Muscle layer of colon (tissue), 2 donors: ENCODE results near the gene NDFIP1.

Source experiments
- H3K27ac ChIP-seq: one replicate; pipeline ENCODE4 v1.7.0; 2013; ENCODE audit warnings: low read depth, mild to moderate bottlenecking, low read length, moderate library complexity
- H3K27me3 ChIP-seq, 2 donors: one replicate each; pipeline ENCODE4 v1.7.0; 2013; ENCODE audit warnings: low read length in 2 of 2, mild to moderate bottlenecking in 2 of 2; ENCODE audit not compliant: insufficient read depth in 2 of 2, control insufficient read depth in 1 of 2
- H3K36me3 ChIP-seq: one replicate; pipeline ENCODE4 v1.7.0; 2013; ENCODE audit warnings: mild to moderate bottlenecking, low read length; ENCODE audit not compliant: insufficient read depth
- H3K4me1 ChIP-seq: one replicate; pipeline ENCODE4 v1.7.0; 2013; ENCODE audit warnings: mild to moderate bottlenecking, low read length; ENCODE audit not compliant: insufficient read depth
- H3K4me3 ChIP-seq, 2 donors: one replicate each; pipeline ENCODE4 v1.7.0; 2013; ENCODE audit warnings: low read length in 2 of 2, low read depth in 1 of 2, mild to moderate bottlenecking in 1 of 2, moderate library complexity in 1 of 2
- H3K9ac ChIP-seq: one replicate; pipeline ENCODE4 v1.7.0; 2013; ENCODE audit warnings: low read length
- H3K9me3 ChIP-seq: one replicate; pipeline ENCODE4 v1.7.0; 2013; ENCODE audit warnings: mild to moderate bottlenecking, low read length
- donor health status: abdominal sarcoma.
- donor health status: Adenocarcinoma of cecum.

Gene NDFIP1

GRCh38 chr5:142095651-142096330 is 12.8 kb upstream of the NDFIP1 start:
- Histone ChIP-seq H3K9ac (no peak overlapping the region), H3K4me1 (no peaks in the 10 kb centered on the region), H3K27ac (no peak overlapping the region), H3K9me3 (no peaks in the 10 kb centered on the region), H3K36me3 (no peaks in the 10 kb centered on the region), H3K4me3 (no peak overlapping the region), H3K27me3 (no peaks in the 10 kb centered on the region)

GRCh38 chr5:142096382-142096781 is 12.2 kb upstream of the NDFIP1 start:
- Histone ChIP-seq H3K9ac (no peak overlapping the region), H3K36me3 (no peaks in the 10 kb centered on the region), H3K4me3 (no peak overlapping the region), H3K27me3 (no peaks in the 10 kb centered on the region), H3K4me1 (no peaks in the 10 kb centered on the region), H3K9me3 (no peaks in the 10 kb centered on the region), H3K27ac (no peak overlapping the region)

GRCh38 chr5:142097681-142098080 is 10.9 kb upstream of the NDFIP1 start:
- Histone ChIP-seq H3K27me3 (no peaks in the 10 kb centered on the region), H3K27ac (no peak overlapping the region), H3K4me3 (no peak overlapping the region), H3K9ac (no peak overlapping the region), H3K9me3 (no peaks in the 10 kb centered on the region), H3K36me3 (no peaks in the 10 kb centered on the region), H3K4me1 (no peaks in the 10 kb centered on the region)

GRCh38 chr5:142098275-142098674 is 10.3 kb upstream of the NDFIP1 start:
- Histone ChIP-seq H3K27me3 (no peaks in the 10 kb centered on the region), H3K4me3 (no peak overlapping the region), H3K36me3 (no peaks in the 10 kb centered on the region), H3K27ac (no peak overlapping the region), H3K9ac (no peak overlapping the region), H3K9me3 (no peaks in the 10 kb centered on the region), H3K4me1 (no peaks in the 10 kb centered on the region)

GRCh38 chr5:142098931-142099330 is 9.6 kb upstream of the NDFIP1 start:
- H3K27ac ChIP-seq, result no peak overlapping the region
- H3K4me1 ChIP-seq, result no peaks in the 10 kb centered on the region
- no peaks in the 10 kb centered on the region for H3K27me3 ChIP-seq
- H3K36me3 ChIP-seq, result no peaks in the 10 kb centered on the region
- H3K9me3 ChIP-seq, result no peaks in the 10 kb centered on the region
- H3K9ac ChIP-seq, result no peak overlapping the region
- H3K4me3 ChIP-seq, result no peak overlapping the region

- Histone ChIP-seq H3K27me3 (no peaks in the 10 kb centered on the region), H3K27ac (no peak overlapping the region), H3K4me1 (no peaks in the 10 kb centered on the region), H3K36me3 (no peaks in the 10 kb centered on the region), H3K9ac (no peak overlapping the region), H3K4me3 (no peak overlapping the region), H3K9me3 (no peaks in the 10 kb centered on the region)
These were observed 8.3 kb upstream of the NDFIP1 start for GRCh38 chr5:142100307-142100706.

GRCh38 chr5:142102980-142103740 is 5.4 kb upstream of the NDFIP1 start:
- H3K27ac ChIP-seq, result no peak overlapping the region
- no peak overlapping the region for H3K9ac ChIP-seq
- H3K9me3 ChIP-seq, result no peaks in the 10 kb centered on the region
- H3K27me3 ChIP-seq, result no peaks in the 10 kb centered on the region
- no peaks in the 10 kb centered on the region for H3K36me3 ChIP-seq
- no peaks in the 10 kb centered on the region for H3K4me1 ChIP-seq
- H3K4me3 ChIP-seq, result no peak overlapping the region

- H3K9ac ChIP-seq, result no peak overlapping the region
- H3K4me3 ChIP-seq, result no peak overlapping the region
- no peaks in the 10 kb centered on the region for H3K9me3 ChIP-seq
- H3K27me3 ChIP-seq, result no peaks in the 10 kb centered on the region
- no peaks in the 10 kb centered on the region for H3K4me1 ChIP-seq
- no peaks in the 10 kb centered on the region for H3K36me3 ChIP-seq
- no peak overlapping the region for H3K27ac ChIP-seq
These were observed 4.1 kb upstream of the NDFIP1 start for GRCh38 chr5:142104491-142104890.

GRCh38 chr5:142106061-142106460 is 2.5 kb upstream of the NDFIP1 start:
- Histone ChIP-seq H3K27me3 (no peaks in the 10 kb centered on the region), H3K27ac (no peak overlapping the region), H3K9ac (no peak overlapping the region)

GRCh38 chr5:142107036-142107735 is 1.4 kb upstream of the NDFIP1 start:
- Histone ChIP-seq H3K4me1 (peaks cover 17% of the 10 kb centered on the region), H3K36me3 (no peaks in the 10 kb centered on the region), H3K9ac (no peak overlapping the region), H3K9me3 (no peaks in the 10 kb centered on the region), H3K4me3 (no peak overlapping the region), H3K27ac (no peak overlapping the region), H3K27me3 (no peaks in the 10 kb centered on the region)

More at GRCh38 chr5:142106061-142106460, 2.5 kb upstream of the NDFIP1 start:
- Histone ChIP-seq H3K9me3 (no peaks in the 10 kb centered on the region), H3K4me1 (peaks cover 11% of the 10 kb centered on the region), H3K4me3 (no peak overlapping the region), H3K36me3 (no peaks in the 10 kb centered on the region)

GRCh38 chr5:142107736-142108431 is 695 bp upstream of the NDFIP1 start:
- H3K4me3 ChIP-seq, result peak overlapping the region in 1 of 2 donors; percentile 67

More at GRCh38 chr5:142107736-142108431, 695 bp upstream of the NDFIP1 start:
- Histone ChIP-seq H3K9ac (peak overlapping the region; percentile 91), H3K36me3 (no peaks in the 10 kb centered on the region), H3K27ac (peak overlapping the region; percentile 88), H3K4me1 (peaks cover 19% of the 10 kb centered on the region), H3K9me3 (no peaks in the 10 kb centered on the region), H3K27me3 (no peaks in the 10 kb centered on the region)
